Measurements from ENCODE around the gene RBM15B. TPM values are rescaled to one million over a fixed set of nuclear protein-coding genes. Genes with fewer than 3 reads are reported as not detected.
A peak's percentile ranks its signal among the peaks of the same experiment; 100 is the strongest.
"Not testable (repeated sequence)": the region's sequence is repeated elsewhere in the genome, so short reads cannot be mapped to it uniquely, and the experiment has no call there.

The RBM15B gene
- total RNA-seq, 4 donors from 2014 or later = 33.6 to 50.9 (median 41.7) TPM

DNA sequence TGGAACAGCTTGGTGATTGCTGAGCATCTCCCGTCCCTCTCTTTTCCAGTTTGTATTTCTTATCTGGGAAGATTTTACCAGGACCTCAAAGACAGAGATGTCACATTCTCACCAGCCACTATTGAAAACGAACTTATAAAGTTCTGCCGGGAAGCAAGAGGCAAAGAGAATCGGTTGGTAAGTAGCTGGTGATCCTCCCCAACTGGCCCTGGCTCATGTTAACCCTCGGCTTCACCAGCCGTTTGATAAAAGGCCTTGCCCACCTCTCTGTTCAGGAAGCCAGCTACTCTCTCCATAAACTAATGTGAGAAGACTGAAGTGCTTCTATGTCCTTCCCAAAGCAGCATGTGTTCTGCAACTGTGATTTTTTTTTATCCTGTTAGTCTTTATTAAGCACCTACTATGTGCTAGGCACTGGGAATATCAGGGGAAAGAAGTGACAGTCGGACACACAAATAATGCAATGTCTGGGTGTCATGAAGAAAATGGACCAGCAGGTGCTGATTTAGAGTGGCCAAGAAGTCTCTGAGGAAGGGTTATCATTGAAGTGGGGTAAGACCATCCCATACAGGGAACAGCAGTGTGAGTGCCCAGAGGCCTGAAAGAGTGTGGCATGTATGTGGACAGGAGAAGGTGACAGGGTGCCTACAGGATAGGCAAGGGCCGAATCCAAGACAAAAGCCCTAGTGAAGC lies 4.8 kb upstream of the RBM15B start:
- H3K36me3 ChIP-seq = peaks cover 15% of the 10 kb centered on the region
- WGBS = 35% methylated on average over 8 of the region's 8 CpGs
- no peak for DNase-seq (ENCODE audit: low spot score in 2 of 2)
- H3K27ac ChIP-seq = peak overlapping the region; percentile 50
- no peaks in the 10 kb centered on the region for H3K9me3 ChIP-seq
- TF ChIP-seq POLR2A (IDR thresholded peaks at IDR 0.05) (no peak), POLR2AphosphoS5 (IDR thresholded peaks at IDR 0.05) (no peak), EP300 (IDR thresholded peaks at IDR 0.05) (no peak)
- TF ChIP-seq, protein P1, sequence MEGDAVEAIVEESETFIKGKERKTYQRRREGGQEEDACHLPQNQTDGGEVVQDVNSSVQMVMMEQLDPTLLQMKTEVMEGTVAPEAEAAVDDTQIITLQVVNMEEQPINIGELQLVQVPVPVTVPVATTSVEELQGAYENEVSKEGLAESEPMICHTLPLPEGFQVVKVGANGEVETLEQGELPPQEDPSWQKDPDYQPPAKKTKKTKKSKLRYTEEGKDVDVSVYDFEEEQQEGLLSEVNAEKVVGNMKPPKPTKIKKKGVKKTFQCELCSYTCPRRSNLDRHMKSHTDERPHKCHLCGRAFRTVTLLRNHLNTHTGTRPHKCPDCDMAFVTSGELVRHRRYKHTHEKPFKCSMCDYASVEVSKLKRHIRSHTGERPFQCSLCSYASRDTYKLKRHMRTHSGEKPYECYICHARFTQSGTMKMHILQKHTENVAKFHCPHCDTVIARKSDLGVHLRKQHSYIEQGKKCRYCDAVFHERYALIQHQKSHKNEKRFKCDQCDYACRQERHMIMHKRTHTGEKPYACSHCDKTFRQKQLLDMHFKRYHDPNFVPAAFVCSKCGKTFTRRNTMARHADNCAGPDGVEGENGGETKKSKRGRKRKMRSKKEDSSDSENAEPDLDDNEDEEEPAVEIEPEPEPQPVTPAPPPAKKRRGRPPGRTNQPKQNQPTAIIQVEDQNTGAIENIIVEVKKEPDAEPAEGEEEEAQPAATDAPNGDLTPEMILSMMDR (IDR thresholded peaks at IDR 0.05) = no peak
- peaks cover 64% of the 10 kb centered on the region for H3K4me1 ChIP-seq
- H3K4me3 ChIP-seq = peak overlapping the region; percentile 75
- no peaks in the 10 kb centered on the region for H3K27me3 ChIP-seq

DNA sequence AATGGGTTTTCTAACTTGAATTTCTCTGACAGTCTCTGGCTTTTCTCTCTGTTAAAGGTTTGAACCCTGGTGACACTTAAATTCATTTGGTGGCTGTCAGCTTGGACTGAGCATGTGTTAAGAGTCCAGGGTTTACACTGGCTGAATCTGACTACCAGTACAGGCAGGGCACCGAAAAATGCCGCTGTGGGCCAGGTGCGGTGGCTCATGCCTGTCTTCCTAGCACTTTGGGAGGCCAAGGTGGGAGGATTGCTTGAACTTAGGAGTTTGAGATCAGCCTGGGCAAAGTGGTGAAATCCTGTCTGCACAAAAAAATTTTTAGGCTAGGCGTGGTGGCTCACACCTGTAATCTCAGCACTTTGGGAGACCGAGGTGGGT lies 4.2 kb upstream of the RBM15B start:
- Histone ChIP-seq H3K27ac (peak overlapping the region; percentile 50), H3K4me1 (peaks cover 67% of the 10 kb centered on the region), H3K36me3 (peaks cover 15% of the 10 kb centered on the region), H3K27me3 (no peaks in the 10 kb centered on the region), H3K9me3 (no peaks in the 10 kb centered on the region), H3K4me3 (peak overlapping the region; percentile 75)
- WGBS = 89% methylated on average over 5 of the region's 5 CpGs
- TF ChIP-seq, protein P1 (IDR thresholded peaks at IDR 0.05) = no peak
- no peak for TF ChIP-seq EP300 (IDR thresholded peaks at IDR 0.05)
- TF ChIP-seq POLR2A (IDR thresholded peaks at IDR 0.05) = no peak
- no peak for TF ChIP-seq POLR2AphosphoS5 (IDR thresholded peaks at IDR 0.05)
- DNase-seq (ENCODE audit: low spot score in 2 of 2) = peak in 1 of 2 donors; percentile 48

DNA sequence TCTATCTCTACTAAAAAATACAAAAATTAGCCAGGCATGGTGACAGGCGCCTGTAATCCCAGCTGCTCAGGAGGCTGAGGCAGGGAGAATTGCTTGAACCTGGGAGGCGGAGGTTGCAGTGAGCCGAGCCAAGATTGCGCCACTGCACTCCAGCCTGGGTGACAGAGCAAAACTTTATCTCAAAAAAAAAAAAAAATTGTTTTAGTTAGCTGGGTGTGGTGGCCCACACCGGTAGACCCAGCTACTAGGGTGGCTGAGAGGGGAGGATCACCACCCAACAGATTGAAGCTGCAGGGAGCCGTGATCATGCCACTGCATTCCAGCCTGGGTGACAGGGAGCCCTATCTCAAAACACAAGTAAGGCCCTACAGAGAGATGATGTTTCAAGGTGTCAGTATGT lies 3.8 kb upstream of the RBM15B start:
- DNase-seq (ENCODE audit: low spot score in 2 of 2) = peak in 1 of 2 donors; percentile 42

DNA sequence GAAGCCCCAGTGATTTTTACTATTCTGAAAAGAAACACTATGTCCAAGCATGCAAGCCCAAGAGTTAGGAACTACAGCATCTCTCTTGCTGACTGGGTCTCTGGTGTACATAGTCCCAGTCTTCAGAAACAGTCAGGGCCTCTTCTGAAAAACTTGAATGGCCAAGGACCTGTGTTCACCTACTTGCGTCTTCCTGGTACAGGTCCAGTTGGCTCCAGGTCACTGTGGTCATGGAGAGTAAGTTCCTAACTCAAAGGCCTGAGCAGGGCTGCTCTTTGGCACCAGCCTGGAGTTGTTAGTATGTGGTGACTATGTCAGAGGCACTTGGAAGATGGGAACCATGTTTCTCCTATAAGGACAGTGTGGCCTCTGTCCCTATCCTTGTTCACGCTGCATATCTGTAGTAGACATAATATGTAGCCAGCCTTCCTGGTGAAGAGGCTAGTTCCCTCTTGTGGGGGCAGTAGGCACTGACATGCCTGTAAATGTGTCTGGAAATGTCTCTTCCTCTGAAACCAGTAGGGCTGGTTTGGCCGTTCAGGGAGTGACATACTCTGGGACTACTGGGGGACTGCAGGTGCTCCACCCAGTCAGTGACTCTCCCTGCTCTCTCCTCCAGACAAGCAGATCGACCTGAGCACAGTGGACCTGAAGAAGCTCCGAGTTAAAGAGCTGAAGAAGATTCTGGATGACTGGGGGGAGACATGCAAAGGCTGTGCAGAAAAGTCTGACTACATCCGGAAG lies 2.6 kb upstream of the RBM15B start:
- TF ChIP-seq, protein P1 (IDR thresholded peaks at IDR 0.05) = peak; percentile 3 to 44
- TF ChIP-seq POLR2A (IDR thresholded peaks at IDR 0.05) (no peak), POLR2AphosphoS5 (IDR thresholded peaks at IDR 0.05) (peak in 2 of 3 donors; percentile 8 to 34), EP300 (IDR thresholded peaks at IDR 0.05) (no peak)
- Histone ChIP-seq H3K4me3 (peak overlapping the region; percentile 13), H3K27ac (peak overlapping the region; percentile 72), H3K9me3 (no peaks in the 10 kb centered on the region), H3K36me3 (peaks cover 26% of the 10 kb centered on the region), H3K4me1 (peaks cover 82% of the 10 kb centered on the region), H3K27me3 (no peaks in the 10 kb centered on the region)
- DNase-seq (ENCODE audit: low spot score in 2 of 2) = peak in 1 of 2 donors; percentile 62
- WGBS = 43% methylated on average over 6 of the region's 6 CpGs

More for the DNA sequence above, 3.8 kb upstream of the RBM15B start:
- not testable (repeated sequence) for H3K4me3 ChIP-seq, H3K9me3 ChIP-seq, H3K27me3 ChIP-seq
- 66% methylated on average over 6 of the region's 6 CpGs for WGBS
- H3K27ac ChIP-seq = peak overlapping the region; percentile 50
- H3K36me3 ChIP-seq = peaks cover 15% of the 10 kb centered on the region
- H3K4me1 ChIP-seq = peaks cover 71% of the 10 kb centered on the region

DNA sequence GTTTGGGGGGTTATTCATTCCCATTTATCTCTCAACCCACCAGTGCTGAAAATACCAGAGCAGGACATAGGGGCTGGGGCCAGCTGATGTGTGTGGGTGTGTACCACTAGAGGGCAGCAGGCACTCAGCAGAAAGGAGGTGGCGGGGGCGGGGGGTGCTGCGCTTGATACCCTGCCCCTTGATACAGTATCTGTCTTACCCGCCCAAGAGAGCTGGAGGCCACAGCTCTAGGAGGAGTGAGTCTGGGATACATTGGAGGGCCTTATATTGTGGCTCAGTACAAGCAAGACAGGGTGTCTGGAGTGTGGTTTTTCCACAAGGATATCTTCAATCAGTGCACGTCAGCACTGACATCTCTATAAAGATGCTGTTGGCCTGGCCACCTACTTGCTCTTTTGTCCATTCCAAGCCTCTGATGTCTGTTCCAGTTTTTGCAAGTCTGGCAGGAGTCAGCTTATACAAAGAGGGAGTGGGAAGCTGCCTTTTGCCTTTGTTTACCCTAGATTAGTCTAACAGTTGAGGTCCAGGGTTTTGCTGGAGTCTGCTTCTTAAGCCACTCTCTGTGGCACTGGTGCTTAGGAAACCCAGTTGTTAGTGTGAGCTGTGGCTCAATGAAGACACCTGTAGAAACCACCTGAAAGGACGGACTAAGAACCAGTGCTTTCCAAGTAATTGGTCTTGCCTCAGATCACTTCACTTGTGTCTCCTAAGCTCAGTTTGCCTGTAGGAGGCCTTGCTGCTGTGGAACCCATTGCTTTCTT lies 1.5 kb upstream of the RBM15B start:
- WGBS = 41% methylated on average over 6 of the region's 6 CpGs
- Histone ChIP-seq H3K27me3 (no peaks in the 10 kb centered on the region), H3K9me3 (no peaks in the 10 kb centered on the region), H3K27ac (peak overlapping the region; percentile 72), H3K4me1 (peaks cover 84% of the 10 kb centered on the region), H3K4me3 (no peak overlapping the region), H3K36me3 (peaks cover 37% of the 10 kb centered on the region)
- DNase-seq (ENCODE audit: low spot score in 2 of 2) = peak in 1 of 2 donors; percentile 72
- TF ChIP-seq, protein P1 (IDR thresholded peaks at IDR 0.05) = peak; percentile 30 to 72
- TF ChIP-seq POLR2A (IDR thresholded peaks at IDR 0.05) = no peak
